ENCODE results near the gene PTPRN2. TPM values are rescaled to one million over a fixed set of nuclear protein-coding genes. Genes with fewer than 3 reads are reported as not detected.

Gene PTPRN2
- total and polyA plus RNA-seq, 2 donors (not counting 1 experiment from before 2014, with no cell fraction given): 0.54 to 1.2 TPM

DNA sequence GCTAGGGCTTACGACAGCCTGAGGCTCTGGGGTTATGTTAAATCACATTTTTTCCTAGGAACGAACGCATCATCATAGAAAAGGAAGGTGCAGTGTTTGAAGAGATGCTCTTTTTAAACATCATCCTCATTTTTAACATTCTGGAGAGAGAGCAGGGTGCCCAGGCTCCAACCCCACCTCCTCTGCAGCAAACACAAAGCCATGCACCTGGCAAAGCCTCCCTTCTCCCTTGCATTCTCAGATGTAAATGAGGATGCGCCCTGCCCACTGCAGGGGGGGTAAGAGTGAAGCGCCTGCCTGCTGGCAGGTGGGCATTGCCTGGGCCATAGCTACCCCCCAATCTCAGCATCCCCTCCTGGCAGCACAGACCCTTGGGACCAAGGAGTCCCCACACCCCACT, 92.4 kb downstream of the PTPRN2 start:
- H3K9ac ChIP-seq (ENCODE audit: insufficient read depth, low read length): no peak overlapping the region
- H3K4me2 ChIP-seq (ENCODE audit: extremely low read depth, insufficient read depth, low read length): no peak overlapping the region
- H2AFZ ChIP-seq (ENCODE audit: low read length): no peak overlapping the region
- no peak overlapping the region for H3K4me3 ChIP-seq (replicated peaks in 1 of 4; ENCODE audit: control extremely low read depth in 1 of 4, insufficient read depth in 1 of 4, low read depth in 3 of 4, low read length in 4 of 4)
- no peaks in the 10 kb centered on the region for H3K4me1 ChIP-seq (ENCODE audit: control insufficient read depth, extremely low read depth, insufficient read depth, low read length)
- no peaks in the 10 kb centered on the region for H4K20me1 ChIP-seq (ENCODE audit: control insufficient read depth, extremely low read depth, insufficient read depth, low read length)
- DNase-seq (ENCODE audit: low read depth in 2 of 2): no peak
- no peaks in the 10 kb centered on the region for H3K36me3 ChIP-seq (ENCODE audit: control insufficient read depth, insufficient read depth, low read length)
- TF ChIP-seq, protein P1, sequence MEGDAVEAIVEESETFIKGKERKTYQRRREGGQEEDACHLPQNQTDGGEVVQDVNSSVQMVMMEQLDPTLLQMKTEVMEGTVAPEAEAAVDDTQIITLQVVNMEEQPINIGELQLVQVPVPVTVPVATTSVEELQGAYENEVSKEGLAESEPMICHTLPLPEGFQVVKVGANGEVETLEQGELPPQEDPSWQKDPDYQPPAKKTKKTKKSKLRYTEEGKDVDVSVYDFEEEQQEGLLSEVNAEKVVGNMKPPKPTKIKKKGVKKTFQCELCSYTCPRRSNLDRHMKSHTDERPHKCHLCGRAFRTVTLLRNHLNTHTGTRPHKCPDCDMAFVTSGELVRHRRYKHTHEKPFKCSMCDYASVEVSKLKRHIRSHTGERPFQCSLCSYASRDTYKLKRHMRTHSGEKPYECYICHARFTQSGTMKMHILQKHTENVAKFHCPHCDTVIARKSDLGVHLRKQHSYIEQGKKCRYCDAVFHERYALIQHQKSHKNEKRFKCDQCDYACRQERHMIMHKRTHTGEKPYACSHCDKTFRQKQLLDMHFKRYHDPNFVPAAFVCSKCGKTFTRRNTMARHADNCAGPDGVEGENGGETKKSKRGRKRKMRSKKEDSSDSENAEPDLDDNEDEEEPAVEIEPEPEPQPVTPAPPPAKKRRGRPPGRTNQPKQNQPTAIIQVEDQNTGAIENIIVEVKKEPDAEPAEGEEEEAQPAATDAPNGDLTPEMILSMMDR (conservative IDR thresholded peaks at IDR 0.05 in 1 of 2, IDR thresholded peaks at IDR 0.05 in 1 of 2; ENCODE audit: low read depth in 1 of 2, low read length in 2 of 2): no peak
- TF ChIP-seq EZH2 (IDR thresholded peaks at IDR 0.05; ENCODE audit: low read length, missing control alignments): no peak
- H3K27ac ChIP-seq (ENCODE audit: insufficient read depth, low read length): no peak overlapping the region
- H3K9me3 ChIP-seq (ENCODE audit: control insufficient read depth, insufficient read depth, low read depth, low read length): no peaks in the 10 kb centered on the region
- no peaks in the 10 kb centered on the region for H3K27me3 ChIP-seq (ENCODE audit: control insufficient read depth, insufficient read depth, low read length)
- H3K79me2 ChIP-seq (ENCODE audit: control insufficient read depth, insufficient read depth, low read length): no peaks in the 10 kb centered on the region

DNA sequence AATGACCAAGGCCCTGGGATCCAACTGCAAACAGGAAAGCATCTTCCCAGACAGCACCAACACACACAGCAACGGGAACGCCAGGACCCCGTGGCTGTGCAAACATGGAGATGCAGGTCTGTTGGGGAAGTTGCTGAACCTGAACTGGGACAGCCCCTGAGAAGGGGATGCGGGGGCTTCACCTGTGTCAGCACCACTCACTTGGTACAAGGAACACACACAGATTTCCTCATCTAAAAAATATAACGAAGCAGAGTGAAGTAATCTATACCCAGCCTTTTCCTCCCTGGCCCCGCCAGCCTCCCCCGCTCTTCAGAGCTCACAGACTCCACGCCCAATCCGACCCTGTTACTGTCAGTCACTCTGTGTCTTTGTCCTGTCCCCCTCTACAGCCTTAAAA, 93.0 kb downstream of the PTPRN2 start:
- Histone ChIP-seq H3K36me3 (ENCODE audit: control insufficient read depth, insufficient read depth, low read length) (no peaks in the 10 kb centered on the region), H2AFZ (ENCODE audit: low read length) (no peak overlapping the region), H3K27ac (ENCODE audit: insufficient read depth, low read length) (no peak overlapping the region), H3K79me2 (ENCODE audit: control insufficient read depth, insufficient read depth, low read length) (no peaks in the 10 kb centered on the region), H4K20me1 (ENCODE audit: control insufficient read depth, extremely low read depth, insufficient read depth, low read length) (no peaks in the 10 kb centered on the region), H3K27me3 (ENCODE audit: control insufficient read depth, insufficient read depth, low read length) (no peaks in the 10 kb centered on the region), H3K9me3 (ENCODE audit: control insufficient read depth, insufficient read depth, low read depth, low read length) (no peaks in the 10 kb centered on the region), H3K4me3 (replicated peaks in 1 of 4; ENCODE audit: control extremely low read depth in 1 of 4, insufficient read depth in 1 of 4, low read depth in 3 of 4, low read length in 4 of 4) (no peak overlapping the region), H3K4me2 (ENCODE audit: extremely low read depth, insufficient read depth, low read length) (no peak overlapping the region), H3K4me1 (ENCODE audit: control insufficient read depth, extremely low read depth, insufficient read depth, low read length) (no peaks in the 10 kb centered on the region), H3K9ac (ENCODE audit: insufficient read depth, low read length) (no peak overlapping the region)
- DNase-seq (ENCODE audit: low read depth in 2 of 2): no peak
- no peak for TF ChIP-seq EZH2 (IDR thresholded peaks at IDR 0.05; ENCODE audit: low read length, missing control alignments)
- TF ChIP-seq, protein P1 (conservative IDR thresholded peaks at IDR 0.05 in 1 of 2, IDR thresholded peaks at IDR 0.05 in 1 of 2; ENCODE audit: low read depth in 1 of 2, low read length in 2 of 2): no peak

DNA sequence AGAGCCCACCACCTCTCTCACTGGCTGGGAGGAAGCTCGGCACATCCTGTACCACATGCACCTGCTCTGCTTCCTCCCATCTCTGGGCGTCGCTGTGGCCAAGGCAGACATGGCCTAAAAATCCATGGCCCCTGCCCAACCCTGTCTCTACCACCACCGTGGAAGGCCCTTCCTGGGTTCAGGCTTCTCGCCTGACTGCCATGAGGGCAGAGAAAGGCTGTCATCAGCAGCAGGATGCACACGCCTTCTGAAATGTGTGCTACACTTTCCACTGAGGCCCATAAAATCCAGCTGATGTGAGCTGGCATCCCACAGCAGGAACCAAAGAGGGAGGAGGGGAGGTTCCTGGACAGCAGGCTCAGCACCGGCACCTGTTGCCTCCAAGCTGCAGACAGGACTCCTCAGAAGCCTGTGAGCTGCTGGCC, 93.4 kb downstream of the PTPRN2 start:
- H3K9me3 ChIP-seq (ENCODE audit: control insufficient read depth, insufficient read depth, low read depth, low read length): no peaks in the 10 kb centered on the region
- no peak overlapping the region for H3K27ac ChIP-seq (ENCODE audit: insufficient read depth, low read length)
- no peak overlapping the region for H3K9ac ChIP-seq (ENCODE audit: insufficient read depth, low read length)
- no peaks in the 10 kb centered on the region for H3K27me3 ChIP-seq (ENCODE audit: control insufficient read depth, insufficient read depth, low read length)
- no peaks in the 10 kb centered on the region for H4K20me1 ChIP-seq (ENCODE audit: control insufficient read depth, extremely low read depth, insufficient read depth, low read length)
- no peak overlapping the region for H2AFZ ChIP-seq (ENCODE audit: low read length)
- no peak for TF ChIP-seq EZH2 (IDR thresholded peaks at IDR 0.05; ENCODE audit: low read length, missing control alignments)
- TF ChIP-seq, protein P1 (conservative IDR thresholded peaks at IDR 0.05 in 1 of 2, IDR thresholded peaks at IDR 0.05 in 1 of 2; ENCODE audit: low read depth in 1 of 2, low read length in 2 of 2): no peak
- DNase-seq (ENCODE audit: low read depth in 2 of 2): no peak
- H3K4me2 ChIP-seq (ENCODE audit: extremely low read depth, insufficient read depth, low read length): no peak overlapping the region
- H3K4me3 ChIP-seq (replicated peaks in 1 of 4; ENCODE audit: control extremely low read depth in 1 of 4, insufficient read depth in 1 of 4, low read depth in 3 of 4, low read length in 4 of 4): no peak overlapping the region
- no peaks in the 10 kb centered on the region for H3K4me1 ChIP-seq (ENCODE audit: control insufficient read depth, extremely low read depth, insufficient read depth, low read length)
- H3K79me2 ChIP-seq (ENCODE audit: control insufficient read depth, insufficient read depth, low read length): no peaks in the 10 kb centered on the region
- no peaks in the 10 kb centered on the region for H3K36me3 ChIP-seq (ENCODE audit: control insufficient read depth, insufficient read depth, low read length)

Measured in fibroblast of lung (primary cell).